Posterior cingulate gyrus (tissue), 11 donors: ENCODE results near the gene COL20A1.
"Not testable (repeated sequence)": the region's sequence is repeated elsewhere in the genome, so short reads cannot be mapped to it uniquely, and the experiment has no call there.

Experiments used
- DNase-seq, 10 donors: peaks; one replicate each; pipeline versions ENCODE4 v3.0.0 to v3.0.0-alpha.2; 2020 to 2021; ENCODE audit warnings: mixed read lengths in 3 of 10
- intact Hi-C: fragments of 100-400 bp; cut with DNase I; formaldehyde crosslinking; loops from one replicate; pipeline ENCODE4 v1.15.1; 2023

Gene COL20A1

GRCh38 chr20:63305933-63306672 lies 13.1 kb downstream of the COL20A1 start:
- intact Hi-C loops, result not testable (repeated sequence)
- peak in 2 of 10 donors; percentile 36 to 56 for DNase-seq

- intact Hi-C loops, result no loop called here
- DNase-seq, result peak in 2 of 10 donors; percentile 78 to 79
Observed at GRCh38 chr20:63306673-63307537, 13.9 kb downstream of the COL20A1 start.

GRCh38 chr20:63307538-63308217 lies 14.7 kb downstream of the COL20A1 start:
- intact Hi-C loops, result no loop called here
- peak in 2 of 10 donors; percentile 74 to 75 for DNase-seq

GRCh38 chr20:63308218-63308911 lies 15.4 kb downstream of the COL20A1 start:
- DNase-seq, result peak in 2 of 10 donors; percentile 58 to 83
- intact Hi-C loops, result no loop called here

- peak in 9 of 10 donors; percentile 6 to 95 (median 62) for DNase-seq
- intact Hi-C loops, result loop anchor here (1.0 kb wide), 1 partner anchor 72 kb away; no protein-coding TSS in a partner anchor
Observed at GRCh38 chr20:63309261-63310071, 16.5 kb downstream of the COL20A1 start.

GRCh38 chr20:63310265-63310991 lies 17.4 kb downstream of the COL20A1 start:
- DNase-seq, result peak in 3 of 10 donors; percentile 3 to 85 (median 82)
- intact Hi-C loops, result no loop called here

- peak in 3 of 10 donors; percentile 7 to 81 (median 76) for DNase-seq
- intact Hi-C loops, result no loop called here
Observed at GRCh38 chr20:63311186-63311832, 18.3 kb downstream of the COL20A1 start.

GRCh38 chr20:63311833-63312243 lies 18.9 kb downstream of the COL20A1 start:
- intact Hi-C loops, result no loop called here
- DNase-seq, result peak in 2 of 10 donors; percentile 57 to 70

GRCh38 chr20:63312273-63312672 lies 19.3 kb downstream of the COL20A1 start:
- DNase-seq, result peak in 2 of 10 donors; percentile 46 to 55
- intact Hi-C loops, result no loop called here

GRCh38 chr20:63312690-63313348 lies 19.8 kb downstream of the COL20A1 start:
- DNase-seq, result peak in 5 of 10 donors; percentile 32 to 92 (median 84)
- intact Hi-C loops, result no loop called here

- intact Hi-C loops, result no loop called here
- peak in 3 of 10 donors; percentile 69 to 87 (median 77) for DNase-seq
Observed at GRCh38 chr20:63313349-63314014, 20.5 kb downstream of the COL20A1 start.

GRCh38 chr20:63314015-63314471 lies 21.1 kb downstream of the COL20A1 start:
- peak in 3 of 10 donors; percentile 56 to 79 (median 64) for DNase-seq
- intact Hi-C loops, result no loop called here

GRCh38 chr20:63314566-63315239 lies 21.7 kb downstream of the COL20A1 start:
- peak in 3 of 10 donors; percentile 45 to 62 (median 57) for DNase-seq
- intact Hi-C loops, result no loop called here

GRCh38 chr20:63315240-63315689 lies 22.3 kb downstream of the COL20A1 start:
- DNase-seq, result peak in 3 of 10 donors; percentile 60 to 80 (median 73)
- intact Hi-C loops, result no loop called here

GRCh38 chr20:63315731-63316491 lies 22.9 kb downstream of the COL20A1 start:
- peak in 5 of 10 donors; percentile 4 to 62 (median 45) for DNase-seq
- intact Hi-C loops, result no loop called here
